GM23248 (cell line): ENCODE data around the gene PRSS33.

Experiments
- EZH2 ChIP-seq: fragments of 200-600 bp; sonication (generic); IDR thresholded peaks from 2 replicates; pipeline ENCODE4 v1.6.1; 2018; ENCODE audit warnings: antibody characterized with exemption, mild to moderate bottlenecking; ENCODE audit not compliant: insufficient read depth, poor library complexity, severe bottlenecking
- EZH2phosphoT487 ChIP-seq: fragments of 200-600 bp; sonication (generic); IDR thresholded peaks from 2 replicates; pipeline ENCODE4 v1.6.1; 2018; ENCODE audit warnings: antibody characterized with exemption, moderate library complexity, mild to moderate bottlenecking, low read depth; ENCODE audit not compliant: insufficient read depth

DNA sequence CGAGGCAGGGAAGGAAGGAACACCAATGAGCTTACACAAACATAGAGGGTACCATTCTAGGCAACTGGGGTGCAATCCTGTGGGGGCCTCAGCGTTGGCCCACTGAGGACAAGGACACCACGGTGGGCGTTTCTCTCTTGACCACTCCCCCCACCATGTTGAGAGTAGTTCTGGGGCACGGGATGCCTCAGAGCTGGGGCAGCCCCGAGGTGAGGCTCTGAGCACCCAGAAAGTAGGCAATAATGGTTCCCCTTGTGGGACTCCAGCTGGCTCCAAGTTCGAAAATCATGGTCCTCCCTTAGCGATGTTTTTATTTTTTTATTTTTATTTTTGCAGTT is 34.8 kb upstream of the PRSS33 start:
- no peak for TF ChIP-seq EZH2
- no peak for TF ChIP-seq EZH2phosphoT487
